Left ventricle myocardium inferior (tissue), 1 donor: Measurements from ENCODE around the gene WBP11. TPM values are rescaled to one million over a fixed set of nuclear protein-coding genes. Genes with fewer than 3 reads are reported as not detected.

Experiments
- DNase-seq: peaks from one replicate; pipeline ENCODE4 v3.0.0-alpha.2; 2020
- H3K27ac ChIP-seq: fragments of 200-600 bp; replicated peaks from 2 replicates; pipeline ENCODE4 v1.8.0; 2021
- H3K27me3 ChIP-seq: fragments of 200-600 bp; 2 replicates; pipeline ENCODE4 v1.8.0; 2021; ENCODE audit warnings: low read depth
- H3K36me3 ChIP-seq: fragments of 200-600 bp; 2 replicates; pipeline ENCODE4 v1.8.0; 2021
- H3K4me1 ChIP-seq: fragments of 200-600 bp; 2 replicates; pipeline ENCODE4 v1.8.0; 2021
- H3K4me3 ChIP-seq: fragments of 200-600 bp; 2 replicates; pipeline ENCODE4 v1.8.0; 2021; ENCODE audit warnings: mild to moderate bottlenecking, moderate library complexity
- H3K9me3 ChIP-seq: fragments of 200-600 bp; replicated peaks from 2 replicates; pipeline ENCODE4 v1.8.0; 2021
- CTCF ChIP-seq: fragments of 200-600 bp; IDR thresholded peaks from 2 replicates; pipeline ENCODE4 v1.8.0; 2021; ENCODE audit warnings: antibody characterized with exemption, mild to moderate bottlenecking, borderline replicate concordance
- intact Hi-C: fragments of 100-400 bp; cut with micrococcal nuclease; formaldehyde crosslinking; loops from one replicate; pipeline ENCODE4 v1.11.0; 2022
- total RNA-seq: library from RNA; stranded (reverse); fragmentation: NEBNext Ultra II Directional; extraction: Animal tissue kit (Norgen Biotek cat#: 25700); gene quantifications from one replicate; pipeline ENCODE4 v1.2.1, GENCODE V29; 2021
- donor health status: DM: no; HTN: yes; CAD: no; lungs with severe emphysema.

The WBP11 gene
- total RNA-seq, 1 donor from 2014 or later: 49.7 TPM

GRCh38 chr12:14782756-14783155, 20.5 kb downstream of the WBP11 start:
- no peak for TF ChIP-seq CTCF
- H3K4me1 ChIP-seq: peaks cover 2% of the 10 kb centered on the region
- H3K4me3 ChIP-seq: no peak overlapping the region
- peaks cover 35% of the 10 kb centered on the region for H3K36me3 ChIP-seq
- no peak overlapping the region for H3K27ac ChIP-seq
- DNase-seq: no peak
- no peaks in the 10 kb centered on the region for H3K27me3 ChIP-seq
- H3K9me3 ChIP-seq: no peaks in the 10 kb centered on the region
- intact Hi-C loops: no loop called here

- H3K36me3 ChIP-seq: peaks cover 23% of the 10 kb centered on the region
- TF ChIP-seq CTCF: no peak
- no peaks in the 10 kb centered on the region for H3K9me3 ChIP-seq
- intact Hi-C loops: no loop called here
- peaks cover 2% of the 10 kb centered on the region for H3K4me1 ChIP-seq
- no peak overlapping the region for H3K4me3 ChIP-seq
- H3K27ac ChIP-seq: no peak overlapping the region
- no peaks in the 10 kb centered on the region for H3K27me3 ChIP-seq
- no peak for DNase-seq
Measured at GRCh38 chr12:14781563-14781962, 21.7 kb downstream of the WBP11 start.

DNA sequence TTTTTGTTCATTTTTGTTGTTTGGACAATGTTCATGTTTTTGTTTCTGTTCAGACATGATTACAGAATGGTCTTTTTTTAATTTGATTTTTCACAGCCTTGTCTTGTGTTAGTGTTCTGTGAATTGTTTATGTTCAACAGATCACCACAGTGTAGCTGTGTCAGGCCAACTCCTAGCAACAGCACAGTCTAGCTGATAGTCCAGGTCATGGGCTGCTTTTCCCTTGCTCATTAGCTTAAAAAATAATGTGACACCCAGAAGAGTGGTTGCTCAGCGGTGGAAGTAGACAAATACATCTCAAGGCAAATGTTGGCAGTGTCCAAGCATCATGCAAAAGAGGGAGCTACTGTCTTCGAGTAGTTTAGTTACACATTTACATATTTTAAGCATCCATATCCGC, 22.4 kb downstream of the WBP11 start:
- H3K9me3 ChIP-seq: no peaks in the 10 kb centered on the region
- H3K27ac ChIP-seq: no peak overlapping the region
- H3K36me3 ChIP-seq: peaks cover 16% of the 10 kb centered on the region
- H3K27me3 ChIP-seq: no peaks in the 10 kb centered on the region
- DNase-seq: no peak
- H3K4me3 ChIP-seq: no peak overlapping the region
- TF ChIP-seq CTCF: no peak
- peaks cover 8% of the 10 kb centered on the region for H3K4me1 ChIP-seq
- intact Hi-C loops: no loop called here

- intact Hi-C loops: no loop called here
- no peaks in the 10 kb centered on the region for H3K27me3 ChIP-seq
Measured at GRCh38 chr12:14779834-14780233, 23.4 kb downstream of the WBP11 start.

DNA sequence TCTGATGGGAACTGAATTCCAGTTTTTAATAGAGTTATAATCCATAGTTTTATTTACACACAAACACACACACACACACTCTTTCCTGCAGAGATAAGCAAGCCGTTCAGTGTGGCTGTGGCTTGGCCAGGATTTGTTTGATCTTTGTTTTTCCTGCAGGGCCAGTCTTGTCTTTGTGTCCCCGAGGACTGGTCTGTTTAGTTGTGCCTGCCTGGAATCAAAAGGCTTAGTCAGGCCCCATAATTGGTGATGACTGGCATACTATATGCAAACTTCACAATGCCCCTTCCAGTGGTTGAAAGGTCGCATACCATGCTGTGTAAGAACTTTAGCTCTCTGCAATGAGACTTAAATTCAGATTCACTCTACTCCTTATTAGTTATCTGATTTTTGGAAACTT, 26.0 kb downstream of the WBP11 start:
- Histone ChIP-seq H3K4me3 (no peak overlapping the region), H3K27me3 (no peaks in the 10 kb centered on the region), H3K27ac (peak overlapping the region; percentile 36), H3K36me3 (no peaks in the 10 kb centered on the region), H3K4me1 (peaks cover 29% of the 10 kb centered on the region), H3K9me3 (no peaks in the 10 kb centered on the region)
- intact Hi-C loops: no loop called here
- no peak for DNase-seq
- no peak for TF ChIP-seq CTCF

More at GRCh38 chr12:14779834-14780233, 23.4 kb downstream of the WBP11 start:
- Histone ChIP-seq H3K4me1 (peaks cover 18% of the 10 kb centered on the region), H3K4me3 (no peak overlapping the region), H3K9me3 (no peaks in the 10 kb centered on the region), H3K36me3 (peaks cover 7% of the 10 kb centered on the region), H3K27ac (no peak overlapping the region)
- no peak for DNase-seq
- TF ChIP-seq CTCF: no peak
